DOHH2 (cell line): ENCODE measurements around the gene TRIM32.

Experiments used
- H3F3A ChIP-seq: fragments of 200-600 bp; sonication (generic), shearing (Covaris generic); 2 replicates; pipeline ENCODE4 v1.6.0; 2016; ENCODE audit warnings: antibody characterized with exemption, mild to moderate bottlenecking; ENCODE audit not compliant: control insufficient read depth, insufficient read depth
- H3K27ac ChIP-seq: fragments of 200-600 bp; sonication (generic); 2 replicates; pipeline ENCODE4 v1.5.1; 2014; ENCODE audit warnings: low read depth, mild to moderate bottlenecking, low read length, moderate library complexity
- H3K27me3 ChIP-seq: fragments of 200-600 bp; sonication (generic); 2 replicates; pipeline ENCODE4 v1.6.1; 2014; ENCODE audit warnings: mild to moderate bottlenecking, low read length, mixed read lengths; ENCODE audit not compliant: control insufficient read depth
- H3K36me3 ChIP-seq: fragments of 200-600 bp; sonication (generic); 2 replicates; pipeline ENCODE4 v1.6.1; 2014; ENCODE audit warnings: mild to moderate bottlenecking, low read length, moderate library complexity, mixed read lengths; ENCODE audit not compliant: control insufficient read depth
- H3K4me1 ChIP-seq: fragments of 200-600 bp; sonication (generic); 2 replicates; pipeline ENCODE4 v1.6.1; 2014; ENCODE audit warnings: mild to moderate bottlenecking, low read length, mixed read lengths; ENCODE audit not compliant: control insufficient read depth
- H3K4me2 ChIP-seq: fragments of 200-600 bp; sonication (generic); 2 replicates; pipeline ENCODE4 v1.6.0; 2014; ENCODE audit warnings: mild to moderate bottlenecking, low read length, moderate library complexity
- H3K4me3 ChIP-seq: fragments of 200-600 bp; sonication (generic); 2 replicates; pipeline ENCODE4 v1.5.1; 2014; ENCODE audit warnings: mild to moderate bottlenecking, low read length, mixed read lengths
- H3K79me2 ChIP-seq: fragments of 200-600 bp; sonication (generic); 2 replicates; pipeline ENCODE4 v1.6.1; 2014; ENCODE audit warnings: mild to moderate bottlenecking, low read length, mixed read lengths; ENCODE audit not compliant: control insufficient read depth
- H3K9me2 ChIP-seq: fragments of 200-600 bp; sonication (generic); replicated peaks from 2 replicates; pipeline ENCODE4 v1.6.1; 2014; ENCODE audit warnings: mild to moderate bottlenecking, low read length, mixed read lengths; ENCODE audit not compliant: control insufficient read depth
- H3K9me3 ChIP-seq: fragments of 200-600 bp; sonication (generic); 2 replicates; pipeline ENCODE4 v1.6.1; 2014; ENCODE audit warnings: antibody characterized with exemption, low read length, mixed read lengths; ENCODE audit not compliant: control insufficient read depth, insufficient read depth
- H4K20me1 ChIP-seq: fragments of 200-600 bp; sonication (generic); 2 replicates; pipeline ENCODE4 v1.6.0; 2014; ENCODE audit warnings: low read depth, mild to moderate bottlenecking, antibody characterized with exemption, low read length, moderate library complexity; ENCODE audit not compliant: control insufficient read depth, insufficient read depth
- EZH2phosphoT487 ChIP-seq: fragments of 200-600 bp; sonication (generic); IDR thresholded peaks from 2 replicates; pipeline ENCODE4 v1.6.1; 2017; ENCODE audit warnings: borderline replicate concordance, mild to moderate bottlenecking, antibody characterized with exemption, low read length, moderate library complexity, mixed read lengths
- TF ChIP-seq, protein P1 (sequence below): fragments of 200-600 bp; sonication (generic); IDR thresholded peaks from one replicate; pipeline ENCODE4 v1.5.1; 2014; ENCODE audit warnings: antibody characterized with exemption, mild to moderate bottlenecking, low read depth, low read length; ENCODE audit not compliant: poor library complexity, severe bottlenecking

The TRIM32 gene

DNA sequence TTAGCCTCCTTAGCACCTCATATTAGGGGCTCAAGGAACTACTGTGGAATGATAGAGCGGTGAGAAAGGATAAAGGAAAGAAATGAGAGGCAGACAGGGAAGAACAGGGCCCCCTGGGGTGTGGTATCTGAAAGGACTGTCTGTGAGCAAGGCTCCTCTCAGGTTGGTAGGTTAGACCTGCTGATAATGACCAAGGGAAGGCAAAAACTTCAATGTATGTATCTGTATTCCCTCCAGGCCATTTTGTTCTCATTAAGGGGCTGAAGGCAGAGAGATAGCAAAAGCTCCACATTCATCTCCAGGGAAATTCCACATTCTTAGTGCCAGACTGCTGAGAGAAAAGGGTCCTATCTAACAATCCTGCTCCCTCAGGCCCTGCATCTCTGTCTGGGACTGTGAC, 28.6 kb downstream of the TRIM32 start:
- H3K9me3 ChIP-seq, result no peaks in the 10 kb centered on the region
- H3K4me2 ChIP-seq, result no peak overlapping the region
- no peak overlapping the region for H3K4me3 ChIP-seq

GRCh38 chr9:116716438-116716837, 29.3 kb downstream of the TRIM32 start:
- H3K9me3 ChIP-seq, result no peaks in the 10 kb centered on the region
- no peak for TF ChIP-seq EZH2phosphoT487
- TF ChIP-seq, protein P1, sequence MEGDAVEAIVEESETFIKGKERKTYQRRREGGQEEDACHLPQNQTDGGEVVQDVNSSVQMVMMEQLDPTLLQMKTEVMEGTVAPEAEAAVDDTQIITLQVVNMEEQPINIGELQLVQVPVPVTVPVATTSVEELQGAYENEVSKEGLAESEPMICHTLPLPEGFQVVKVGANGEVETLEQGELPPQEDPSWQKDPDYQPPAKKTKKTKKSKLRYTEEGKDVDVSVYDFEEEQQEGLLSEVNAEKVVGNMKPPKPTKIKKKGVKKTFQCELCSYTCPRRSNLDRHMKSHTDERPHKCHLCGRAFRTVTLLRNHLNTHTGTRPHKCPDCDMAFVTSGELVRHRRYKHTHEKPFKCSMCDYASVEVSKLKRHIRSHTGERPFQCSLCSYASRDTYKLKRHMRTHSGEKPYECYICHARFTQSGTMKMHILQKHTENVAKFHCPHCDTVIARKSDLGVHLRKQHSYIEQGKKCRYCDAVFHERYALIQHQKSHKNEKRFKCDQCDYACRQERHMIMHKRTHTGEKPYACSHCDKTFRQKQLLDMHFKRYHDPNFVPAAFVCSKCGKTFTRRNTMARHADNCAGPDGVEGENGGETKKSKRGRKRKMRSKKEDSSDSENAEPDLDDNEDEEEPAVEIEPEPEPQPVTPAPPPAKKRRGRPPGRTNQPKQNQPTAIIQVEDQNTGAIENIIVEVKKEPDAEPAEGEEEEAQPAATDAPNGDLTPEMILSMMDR, result no peak
- H3K79me2 ChIP-seq, result no peaks in the 10 kb centered on the region
- no peaks in the 10 kb centered on the region for H4K20me1 ChIP-seq
- H3K4me1 ChIP-seq, result no peaks in the 10 kb centered on the region
- no peak overlapping the region for H3K4me2 ChIP-seq
- no peaks in the 10 kb centered on the region for H3K9me2 ChIP-seq
- H3K27me3 ChIP-seq, result no peaks in the 10 kb centered on the region
- H3K4me3 ChIP-seq, result no peak overlapping the region
- no peaks in the 10 kb centered on the region for H3K36me3 ChIP-seq
- H3K27ac ChIP-seq, result no peak overlapping the region
- H3F3A ChIP-seq, result no peaks in the 10 kb centered on the region

More for the DNA sequence above, 28.6 kb downstream of the TRIM32 start:
- no peaks in the 10 kb centered on the region for H3K79me2 ChIP-seq
- TF ChIP-seq EZH2phosphoT487, result no peak
- TF ChIP-seq, protein P1, result no peak
- H3K27ac ChIP-seq, result no peak overlapping the region
- H3F3A ChIP-seq, result no peaks in the 10 kb centered on the region
- no peaks in the 10 kb centered on the region for H4K20me1 ChIP-seq
- H3K4me1 ChIP-seq, result no peaks in the 10 kb centered on the region
- no peaks in the 10 kb centered on the region for H3K9me2 ChIP-seq
- H3K36me3 ChIP-seq, result no peaks in the 10 kb centered on the region
- no peaks in the 10 kb centered on the region for H3K27me3 ChIP-seq

DNA sequence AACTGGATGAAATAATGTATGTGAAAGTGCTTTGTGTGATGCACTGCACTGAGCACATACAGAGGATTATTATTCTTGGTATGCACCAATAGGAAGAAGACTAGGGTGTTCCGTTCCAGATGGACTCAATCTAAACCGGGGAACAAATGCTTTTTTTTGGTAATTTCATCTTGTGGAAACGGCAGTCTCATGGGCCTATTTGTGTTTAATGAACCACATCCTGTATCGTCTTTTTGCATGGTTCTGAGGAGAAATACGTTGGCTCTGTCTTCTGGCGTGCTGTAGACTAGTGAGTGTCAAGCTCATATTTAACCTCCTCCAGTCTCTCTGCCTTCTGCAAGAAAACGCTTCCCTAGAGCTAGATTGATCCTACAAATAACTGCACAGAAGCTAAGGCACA, 30.0 kb downstream of the TRIM32 start:
- Histone ChIP-seq H3K4me2 (no peak overlapping the region), H3K36me3 (no peaks in the 10 kb centered on the region), H3K9me2 (no peaks in the 10 kb centered on the region), H3K4me1 (no peaks in the 10 kb centered on the region), H3K27ac (no peak overlapping the region), H4K20me1 (no peaks in the 10 kb centered on the region), H3K27me3 (no peaks in the 10 kb centered on the region), H3K9me3 (no peaks in the 10 kb centered on the region), H3K4me3 (no peak overlapping the region), H3K79me2 (no peaks in the 10 kb centered on the region), H3F3A (no peaks in the 10 kb centered on the region)
- TF ChIP-seq, protein P1, result no peak
- no peak for TF ChIP-seq EZH2phosphoT487

- Histone ChIP-seq H3K4me1 (no peaks in the 10 kb centered on the region), H3K79me2 (no peaks in the 10 kb centered on the region), H3K9me3 (no peaks in the 10 kb centered on the region), H3K4me2 (no peak overlapping the region), H3K27me3 (no peaks in the 10 kb centered on the region), H3K4me3 (no peak overlapping the region), H3K27ac (no peak overlapping the region), H3K9me2 (no peaks in the 10 kb centered on the region), H3K36me3 (no peaks in the 10 kb centered on the region), H3F3A (no peaks in the 10 kb centered on the region), H4K20me1 (no peaks in the 10 kb centered on the region)
- no peak for TF ChIP-seq EZH2phosphoT487
- TF ChIP-seq, protein P1, result no peak
These were observed 31.0 kb downstream of the TRIM32 start for GRCh38 chr9:116718111-116718510.
